ENCODE data around the gene HOXA5.

The HOXA5 gene

GRCh38 chr7:27095050-27095896 lies 48.2 kb downstream of the HOXA5 start:
- H3K27ac ChIP-seq: peak overlapping the region in 12 of 21 experiments; percentile 32 to 95 (median 90)
- peak overlapping the region; percentile 60 to 98 (median 84) for H3K4me3 ChIP-seq

DNA sequence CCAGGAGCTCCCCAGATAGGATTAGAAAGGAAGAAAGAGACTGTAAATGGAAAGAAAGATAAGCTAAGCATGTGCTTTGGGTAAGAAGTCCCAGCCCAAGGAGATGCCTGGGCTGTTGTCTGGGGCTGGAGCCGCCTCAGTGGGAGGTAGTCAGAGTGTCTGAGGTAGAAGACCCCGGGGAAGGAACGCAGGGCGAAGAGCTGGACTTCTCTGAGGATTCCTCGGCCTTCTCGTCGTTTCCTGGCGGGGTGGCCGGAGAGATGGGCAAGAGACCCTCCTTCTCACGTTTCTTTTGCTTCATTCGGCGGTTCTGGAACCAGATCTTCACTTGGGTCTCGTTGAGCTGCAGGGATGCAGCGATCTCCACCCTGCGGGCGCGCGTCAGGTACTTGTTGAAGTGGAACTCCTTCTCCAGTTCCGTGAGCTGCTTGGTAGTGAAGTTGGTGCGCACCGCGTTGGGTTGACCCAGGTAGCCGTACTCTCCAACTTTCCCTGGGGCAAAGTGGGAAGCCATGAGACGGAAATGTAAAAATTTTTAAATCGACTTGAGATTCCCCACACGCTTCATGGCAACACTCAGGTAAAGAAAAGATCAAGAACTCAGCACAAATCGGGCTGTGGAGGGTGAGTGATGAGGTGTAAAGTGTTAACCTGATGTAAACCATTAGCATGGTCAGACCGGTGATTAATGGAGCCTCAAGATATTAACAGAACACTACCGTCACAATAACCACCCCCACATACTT lies 49.0 kb downstream of the HOXA5 start:
- no peak overlapping the region for H3K27ac ChIP-seq
- peak overlapping the region in 2 of 7 experiments; percentile 62 to 98 for H3K4me3 ChIP-seq

DNA sequence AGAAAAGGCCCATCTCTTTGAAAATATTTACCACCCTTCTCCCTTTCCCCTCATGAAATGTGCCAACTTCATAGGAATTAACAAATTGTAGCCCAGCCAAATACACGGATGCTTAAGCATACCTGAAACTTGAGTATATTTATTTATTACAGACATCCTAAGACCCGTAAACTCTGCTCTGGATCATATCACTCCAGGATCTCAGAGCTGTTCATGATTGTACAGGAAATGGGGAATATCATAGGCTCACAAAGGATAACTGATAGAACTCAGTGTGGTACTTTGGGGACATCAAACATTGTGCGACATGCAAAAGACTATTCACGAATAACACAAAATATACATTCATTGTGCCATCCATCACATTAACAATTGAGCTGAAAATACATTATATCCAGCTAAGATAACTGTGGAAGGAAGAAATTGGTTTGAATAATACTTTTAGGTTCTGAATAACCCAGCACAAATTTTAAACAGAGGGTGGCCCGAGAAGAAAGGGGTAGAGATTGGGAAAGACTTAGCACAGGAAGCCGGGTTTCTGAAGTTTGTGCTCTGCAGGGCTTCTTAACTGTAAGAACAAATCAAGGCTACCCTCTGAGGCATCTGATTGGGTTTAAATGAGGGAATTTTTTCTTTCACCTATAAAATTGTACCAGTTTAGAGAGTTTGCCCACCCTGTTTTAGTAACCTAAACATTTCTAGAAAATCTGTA lies 50.1 kb downstream of the HOXA5 start:
- Histone ChIP-seq H3K27ac (no peak overlapping the region), H3K4me3 (no peak overlapping the region)

- Histone ChIP-seq H3K4me3 (no peak overlapping the region), H3K27ac (no peak overlapping the region)
Observed at GRCh38 chr7:27092819-27093110, 50.7 kb downstream of the HOXA5 start.

GRCh38 chr7:27091941-27092818 lies 51.3 kb downstream of the HOXA5 start:
- H3K27ac ChIP-seq: no peak overlapping the region
- no peak overlapping the region for H3K4me3 ChIP-seq

- Histone ChIP-seq H3K27ac (no peak overlapping the region), H3K4me3 (no peak overlapping the region)
Observed at GRCh38 chr7:27091105-27091504, 52.4 kb downstream of the HOXA5 start.
